GM23248 (cell line): ENCODE data around the gene ATG5. TPM values are rescaled to one million over a fixed set of nuclear protein-coding genes. Genes with fewer than 3 reads are reported as not detected.
A peak's percentile ranks its signal among the peaks of the same experiment; 100 is the strongest.

Experiments used
- DNase-seq: peaks from one replicate; pipeline ENCODE4 v3.0.0-alpha.2; 2015
- H2AFZ ChIP-seq: fragments of 200-600 bp; sonication (generic); 2 replicates; pipeline ENCODE4 v1.6.1; 2016; ENCODE audit warnings: antibody characterized with exemption
- H3F3A ChIP-seq: fragments of 200-600 bp; sonication (generic); 2 replicates; pipeline ENCODE4 v1.6.1; 2016; ENCODE audit warnings: mild to moderate bottlenecking, antibody characterized with exemption, mixed run types; ENCODE audit not compliant: insufficient read depth
- H3K27ac ChIP-seq: fragments of 200-600 bp; sonication (generic); 2 replicates; pipeline ENCODE4 v1.5.1; 2016; ENCODE audit warnings: mild to moderate bottlenecking
- H3K27me3 ChIP-seq: fragments of 200-600 bp; sonication (generic); replicated peaks from 2 replicates; pipeline ENCODE4 v1.6.1; 2016; ENCODE audit warnings: mild to moderate bottlenecking; ENCODE audit not compliant: insufficient read depth
- H3K36me3 ChIP-seq: fragments of 200-600 bp; sonication (generic); 2 replicates; pipeline ENCODE4 v1.6.1; 2016; ENCODE audit warnings: low read depth, mild to moderate bottlenecking
- H3K4me1 ChIP-seq: fragments of 200-600 bp; sonication (generic); 2 replicates; pipeline ENCODE4 v1.6.1; 2016; ENCODE audit warnings: mild to moderate bottlenecking; ENCODE audit not compliant: insufficient read depth
- H3K4me2 ChIP-seq: fragments of 200-600 bp; sonication (generic); one replicate; pipeline ENCODE4 v1.6.1; 2016; ENCODE audit warnings: mild to moderate bottlenecking; ENCODE audit not compliant: unreplicated experiment
- H3K4me3 ChIP-seq: fragments of 200-600 bp; sonication (generic); 2 replicates; pipeline ENCODE4 v1.5.1; 2016; ENCODE audit warnings: mild to moderate bottlenecking
- H3K79me2 ChIP-seq: fragments of 200-600 bp; sonication (generic); 2 replicates; pipeline ENCODE4 v1.6.1; 2016; ENCODE audit warnings: mild to moderate bottlenecking; ENCODE audit not compliant: insufficient read depth
- H3K9ac ChIP-seq: fragments of 200-600 bp; sonication (generic); 2 replicates; pipeline ENCODE4 v1.6.1; 2016; ENCODE audit warnings: mild to moderate bottlenecking
- H3K9me2 ChIP-seq: fragments of 200-600 bp; sonication (generic); 2 replicates; pipeline ENCODE4 v1.6.1; 2016; ENCODE audit warnings: mixed run types, mild to moderate bottlenecking, moderate library complexity; ENCODE audit not compliant: insufficient read depth
- H3K9me3 ChIP-seq: fragments of 200-600 bp; sonication (generic); one replicate; pipeline ENCODE4 v1.6.1; 2017; ENCODE audit warnings: low read depth
- H4K20me1 ChIP-seq: fragments of 200-600 bp; sonication (generic); 2 replicates; pipeline ENCODE4 v1.6.0; 2016; ENCODE audit not compliant: insufficient read depth
- EZH2 ChIP-seq: fragments of 200-600 bp; sonication (generic); IDR thresholded peaks from 2 replicates; pipeline ENCODE4 v1.6.1; 2018; ENCODE audit warnings: antibody characterized with exemption, mild to moderate bottlenecking; ENCODE audit not compliant: insufficient read depth, poor library complexity, severe bottlenecking
- EZH2phosphoT487 ChIP-seq: fragments of 200-600 bp; sonication (generic); IDR thresholded peaks from 2 replicates; pipeline ENCODE4 v1.6.1; 2018; ENCODE audit warnings: antibody characterized with exemption, moderate library complexity, mild to moderate bottlenecking, low read depth; ENCODE audit not compliant: insufficient read depth
- WGBS, 2 experiments: methylation state at CpG; one replicate each; pipeline ENCODE4 v1.1.6; 2015 to 2017; ENCODE audit warnings: low lambda C conversion rate in 2 of 2, low coverage in 1 of 2; ENCODE audit errors: missing lambda C conversion rate in 2 of 2; 5-methylcytosine and 5-hydroxymethylcytosine counted together
- in situ Hi-C: fragments of 300-500 bp; cut with MboI; formaldehyde crosslinking; loops from 2 replicates; pipeline ENCODE4 v1.15.0; 2020
- polyA plus RNA-seq: library from polyadenylated mRNA; unstranded; fragments of >200 nt; fragmentation: Nextera tagmentation; extraction: Ambion mirVana; gene quantifications from 2 replicates; pipeline ENCODE4 v1.2.1, GENCODE V29; 2016
- total RNA-seq: library from RNA; depleted of rRNA; stranded (reverse); fragments of >200 nt; shearing (Covaris generic); gene quantifications from 2 replicates; pipeline ENCODE4 v1.2.3, GENCODE V29; 2014

Gene ATG5
- total and polyA plus RNA-seq, 2 experiments from 2014 or later = 39.4 to 44.2 TPM

GRCh38 chr6:106188104-106188794, 137.3 kb downstream of the ATG5 start:
- Histone ChIP-seq H3K9me2 (no peaks in the 10 kb centered on the region; the same call in 1 of the 2 replicates), H3F3A (peaks cover 25% of the 10 kb centered on the region), H3K4me3 (no peak overlapping the region), H3K4me1 (peaks cover 39% of the 10 kb centered on the region), H4K20me1 (no peaks in the 10 kb centered on the region), H3K27me3 (no peaks in the 10 kb centered on the region), H3K36me3 (peaks cover 6% of the 10 kb centered on the region; the same call in 1 of the 2 replicates), H3K4me2 (peak overlapping the region; percentile 18), H2AFZ (no peak overlapping the region), H3K79me2 (no peaks in the 10 kb centered on the region), H3K9me3 (no peaks in the 10 kb centered on the region), H3K27ac (no peak overlapping the region), H3K9ac (no peak overlapping the region)
- TF ChIP-seq EZH2phosphoT487 (no peak), EZH2 (no peak)
- WGBS, 2 experiments = 96 to 98% methylated on average over 1 of the region's 1 CpG
- DNase-seq = no peak
- in situ Hi-C loops = no loop called here

GRCh38 chr6:106187424-106187982, 138.1 kb downstream of the ATG5 start:
- Histone ChIP-seq H3K36me3 (peaks cover 6% of the 10 kb centered on the region; the same call in 1 of the 2 replicates), H3K27ac (peak overlapping the region; percentile 18; the same call in 1 of the 2 replicates), H3F3A (peaks cover 27% of the 10 kb centered on the region), H3K4me1 (peaks cover 36% of the 10 kb centered on the region), H3K79me2 (no peaks in the 10 kb centered on the region), H4K20me1 (no peaks in the 10 kb centered on the region), H3K4me3 (no peak overlapping the region), H3K9me3 (no peaks in the 10 kb centered on the region), H3K9ac (no peak overlapping the region), H3K4me2 (peak overlapping the region; percentile 18), H2AFZ (no peak overlapping the region), H3K9me2 (no peaks in the 10 kb centered on the region; the same call in 1 of the 2 replicates), H3K27me3 (no peaks in the 10 kb centered on the region)
- in situ Hi-C loops = no loop called here
- WGBS, 2 experiments = 85 to 87% methylated on average over 1 of the region's 1 CpG
- no peak for DNase-seq
- TF ChIP-seq EZH2phosphoT487 (no peak), EZH2 (no peak)

GRCh38 chr6:106186714-106187113, 138.8 kb downstream of the ATG5 start:
- H3K4me2 ChIP-seq = no peak overlapping the region
- no peaks in the 10 kb centered on the region for H3K27me3 ChIP-seq
- peaks cover 31% of the 10 kb centered on the region for H3F3A ChIP-seq
- 95 to 97% methylated on average over 2 of the region's 2 CpGs for WGBS, 2 experiments
- H3K79me2 ChIP-seq = no peaks in the 10 kb centered on the region
- no peak overlapping the region for H3K4me3 ChIP-seq
- no peak for TF ChIP-seq EZH2phosphoT487
- no peak for TF ChIP-seq EZH2
- no peak for DNase-seq
- no peak overlapping the region for H3K27ac ChIP-seq
- peaks cover 6% of the 10 kb centered on the region; the same call in 1 of the 2 replicates for H3K36me3 ChIP-seq
- in situ Hi-C loops = no loop called here
- H3K9me3 ChIP-seq = no peaks in the 10 kb centered on the region
- H3K9me2 ChIP-seq = no peaks in the 10 kb centered on the region; the same call in 1 of the 2 replicates
- no peak overlapping the region for H2AFZ ChIP-seq
- H3K9ac ChIP-seq = no peak overlapping the region
- H4K20me1 ChIP-seq = no peaks in the 10 kb centered on the region
- peaks cover 36% of the 10 kb centered on the region for H3K4me1 ChIP-seq

- Histone ChIP-seq H3K4me2 (no peak overlapping the region), H3K79me2 (no peaks in the 10 kb centered on the region), H3F3A (peaks cover 36% of the 10 kb centered on the region), H3K4me3 (no peak overlapping the region), H3K9me3 (no peaks in the 10 kb centered on the region), H3K36me3 (peaks cover 6% of the 10 kb centered on the region; the same call in 1 of the 2 replicates), H3K27ac (no peak overlapping the region), H4K20me1 (no peaks in the 10 kb centered on the region), H3K9ac (no peak overlapping the region), H2AFZ (no peak overlapping the region), H3K9me2 (no peaks in the 10 kb centered on the region; the same call in 1 of the 2 replicates), H3K27me3 (no peaks in the 10 kb centered on the region), H3K4me1 (peaks cover 41% of the 10 kb centered on the region)
- in situ Hi-C loops = no loop called here
- DNase-seq = no peak
- 93% methylated on average over 3 of the region's 3 CpGs for WGBS, 2 experiments
- TF ChIP-seq EZH2 (no peak), EZH2phosphoT487 (no peak)
These were observed 139.4 kb downstream of the ATG5 start for GRCh38 chr6:106186172-106186571.
